ENCODE measurements around the gene KCNMA1. TPM values are rescaled to one million over a fixed set of nuclear protein-coding genes. Genes with fewer than 3 reads are reported as not detected.
"Not testable (repeated sequence)": the region's sequence is repeated elsewhere in the genome, so short reads cannot be mapped to it uniquely, and the experiment has no call there.

Gene KCNMA1
- total RNA-seq, 2 donors from 2014 or later: 5.9 to 9.3 TPM

- Histone ChIP-seq H3K4me3 (no peak overlapping the region), H3K36me3 (replicated peaks in 1 of 2; ENCODE audit: insufficient read depth in 1 of 2, low read depth in 2 of 2) (no peaks in the 10 kb centered on the region), H3K4me1 (peaks cover 12% of the 10 kb centered on the region), H3K27ac (no peak overlapping the region), H3K9me3 (no peaks in the 10 kb centered on the region), H3K27me3 (no peaks in the 10 kb centered on the region)
- DNase-seq: no peak
- TF ChIP-seq POLR2A (IDR thresholded peaks at IDR 0.05) (no peak), CTCF (IDR thresholded peaks at IDR 0.05) (no peak)
- ATAC-seq: no peak
- intact Hi-C loops (cut with DNase I): no loop called here
- WGBS, 2 donors: 79 to 92% methylated on average over 2 to 4 of the region's 4 CpGs
These were observed 61.6 kb downstream of the KCNMA1 start for GRCh38 chr10:77576007-77576367.

- Histone ChIP-seq H3K27me3 (no peaks in the 10 kb centered on the region), H3K4me3 (no peak overlapping the region), H3K27ac (no peak overlapping the region), H3K4me1 (peaks cover 12% of the 10 kb centered on the region), H3K9me3 (no peaks in the 10 kb centered on the region), H3K36me3 (replicated peaks in 1 of 2; ENCODE audit: insufficient read depth in 1 of 2, low read depth in 2 of 2) (no peaks in the 10 kb centered on the region)
- TF ChIP-seq CTCF (IDR thresholded peaks at IDR 0.05) (no peak), POLR2A (IDR thresholded peaks at IDR 0.05) (no peak)
- intact Hi-C loops (cut with DNase I): no loop called here
- ATAC-seq (peak; percentile 24), DNase-seq (peak in 1 of 4 donors; percentile 39)
- WGBS, 2 donors: 46 to 63% methylated on average over 7 to 10 of the region's 10 CpGs
These were observed 62.2 kb downstream of the KCNMA1 start for GRCh38 chr10:77575271-77576006.

- no peak overlapping the region for H3K4me3 ChIP-seq
- no peak overlapping the region for H3K27ac ChIP-seq
- H3K27me3 ChIP-seq: no peaks in the 10 kb centered on the region
- H3K36me3 ChIP-seq (replicated peaks in 1 of 2; ENCODE audit: insufficient read depth in 1 of 2, low read depth in 2 of 2): no peaks in the 10 kb centered on the region
- H3K9me3 ChIP-seq: no peaks in the 10 kb centered on the region
- WGBS, 2 donors: 77 to 83% methylated on average over 3 of the region's 3 CpGs
- intact Hi-C loops (cut with DNase I): no loop called here
- DNase-seq: no peak
- no peak for ATAC-seq
- H3K4me1 ChIP-seq: peaks cover 12% of the 10 kb centered on the region
- no peak for TF ChIP-seq CTCF (IDR thresholded peaks at IDR 0.05)
- TF ChIP-seq POLR2A (IDR thresholded peaks at IDR 0.05): no peak
These were observed 63.2 kb downstream of the KCNMA1 start for GRCh38 chr10:77574438-77574837.

- H3K4me3 ChIP-seq; DNase-seq; H3K36me3 ChIP-seq (replicated peaks in 1 of 2; ENCODE audit: insufficient read depth in 1 of 2, low read depth in 2 of 2); H3K27me3 ChIP-seq; intact Hi-C loops (cut with DNase I); ATAC-seq; H3K9me3 ChIP-seq; H3K27ac ChIP-seq: not testable (repeated sequence)
- peaks cover 12% of the 10 kb centered on the region for H3K4me1 ChIP-seq
- 43 to 63% methylated on average over 4 of the region's 4 CpGs for WGBS, 2 donors
These were observed 65.1 kb downstream of the KCNMA1 start for GRCh38 chr10:77572520-77572919.

DNA sequence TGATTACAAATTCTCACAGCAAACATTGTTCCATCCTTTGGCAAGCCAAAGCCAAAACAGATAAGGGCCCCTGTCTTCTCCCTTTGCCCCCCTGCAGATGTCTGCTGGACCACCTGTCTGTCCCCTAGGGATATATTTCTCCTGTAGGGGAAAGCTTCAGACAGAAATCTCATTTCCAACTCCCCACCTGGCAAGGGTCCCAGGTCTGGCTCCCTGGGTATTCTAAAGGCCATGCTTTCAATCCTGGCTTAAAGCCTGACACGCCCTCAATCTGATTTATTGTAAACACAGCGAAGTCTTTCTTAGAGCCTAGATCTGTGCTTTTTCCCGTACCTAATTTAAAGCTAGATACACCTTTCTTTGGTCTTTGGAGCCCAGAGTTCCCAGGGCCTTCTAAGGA is 66.1 kb downstream of the KCNMA1 start:
- no peak for TF ChIP-seq POLR2A (IDR thresholded peaks at IDR 0.05)
- TF ChIP-seq CTCF (IDR thresholded peaks at IDR 0.05): no peak
- Histone ChIP-seq H3K27ac (no peak overlapping the region), H3K27me3 (no peaks in the 10 kb centered on the region), H3K9me3 (no peaks in the 10 kb centered on the region), H3K4me3 (no peak overlapping the region), H3K36me3 (replicated peaks in 1 of 2; ENCODE audit: insufficient read depth in 1 of 2, low read depth in 2 of 2) (no peaks in the 10 kb centered on the region), H3K4me1 (peaks cover 12% of the 10 kb centered on the region)
- intact Hi-C loops (cut with DNase I): no loop called here
- ATAC-seq (no peak), DNase-seq (peak in 3 of 4 donors; percentile 42 to 67 (median 62))
- WGBS, 2 donors: 19 to 28% methylated on average over 3 of the region's 3 CpGs
